Coronary artery (tissue), 2 donors: ENCODE data around the gene DCN.
A peak's percentile ranks its signal among the peaks of the same experiment; 100 is the strongest.

ENCODE experiments used
- DNase-seq: peaks from one replicate; pipeline ENCODE4 v3.0.0-alpha.2; 2017; ENCODE audit warnings: low spot score
- H3K27ac ChIP-seq, 2 donors: fragments of 200-600 bp; sonication (generic); one replicate each; pipeline ENCODE4 v1.5.1; 2016 to 2019
- H3K4me3 ChIP-seq: fragments of 200-600 bp; sonication (generic); 2 replicates; pipeline ENCODE4 v1.5.1; 2016; ENCODE audit warnings: mild to moderate bottlenecking, moderate library complexity
- CTCF ChIP-seq: fragments of 200-600 bp; sonication (generic); IDR thresholded peaks from one replicate; pipeline ENCODE4 v1.5.1; 2019; ENCODE audit warnings: antibody characterized with exemption

The DCN gene

DNA sequence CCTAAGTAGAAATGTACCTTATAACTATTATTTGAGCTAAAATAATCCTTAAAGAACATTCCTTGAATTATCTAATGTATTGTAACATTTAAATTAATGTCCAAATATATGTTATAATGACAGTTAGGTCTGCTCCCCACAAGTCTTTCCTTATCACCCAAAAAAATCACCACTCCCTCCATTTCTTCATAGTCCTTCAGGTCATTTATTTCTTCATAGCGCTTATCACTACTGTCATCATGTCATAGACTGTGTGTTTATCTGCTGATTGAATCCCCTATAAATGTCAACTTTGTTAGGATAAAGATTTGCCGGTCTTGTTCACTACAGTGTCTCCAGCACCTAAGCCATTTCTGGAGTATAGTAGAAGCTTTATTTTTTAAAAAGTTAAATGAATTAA, 83.3 kb downstream of the DCN start:
- no peak for DNase-seq
- no peak for TF ChIP-seq CTCF
- H3K27ac ChIP-seq, result peak overlapping the region; percentile 3 to 67
- H3K4me3 ChIP-seq, result no peak overlapping the region

DNA sequence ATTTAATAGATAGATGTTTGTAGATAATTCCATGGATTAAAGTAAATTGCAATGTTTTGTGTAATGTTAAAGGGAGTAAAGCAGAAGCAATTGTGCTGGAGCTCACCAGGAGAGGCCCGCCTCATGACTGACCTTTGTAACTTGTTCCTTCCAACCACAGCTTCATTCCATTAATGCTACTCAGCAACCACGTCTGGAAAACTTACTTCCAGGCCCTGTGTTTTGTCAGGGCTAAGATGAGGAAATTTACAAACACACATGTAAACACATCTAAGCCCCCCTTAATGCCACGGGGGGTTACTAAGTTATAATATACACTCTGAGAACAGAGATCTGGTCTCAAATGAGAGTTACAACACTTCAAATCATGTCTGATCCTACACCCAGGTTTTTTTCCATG, 83.7 kb downstream of the DCN start:
- H3K27ac ChIP-seq, result peak overlapping the region; percentile 3 to 67
- no peak for DNase-seq
- no peak overlapping the region for H3K4me3 ChIP-seq
- TF ChIP-seq CTCF, result no peak

DNA sequence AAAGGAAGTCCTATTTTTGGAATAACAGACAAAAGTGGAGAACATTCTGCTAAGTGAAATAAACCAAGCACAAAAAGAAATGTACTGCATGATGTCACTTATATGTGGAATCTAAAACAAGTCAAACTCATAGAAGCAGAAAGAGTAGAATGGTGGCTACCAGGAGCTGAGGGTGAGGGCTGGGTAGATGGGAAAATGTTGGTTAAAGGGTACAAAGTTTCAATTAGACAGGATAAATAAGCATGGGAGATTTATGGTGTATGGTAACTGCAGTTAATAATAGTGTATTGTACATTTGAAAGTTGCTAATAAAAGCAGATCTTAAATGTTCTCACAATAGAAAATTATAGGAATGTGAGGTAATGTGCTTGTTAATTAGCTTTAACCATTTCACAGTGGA, 84.2 kb downstream of the DCN start:
- no peak for TF ChIP-seq CTCF
- no peak for DNase-seq
- Histone ChIP-seq H3K27ac (peak overlapping the region in 1 of 2 donors; percentile 47), H3K4me3 (no peak overlapping the region)

GRCh38 chr12:91094957-91095356, 87.7 kb downstream of the DCN start:
- DNase-seq, result no peak
- TF ChIP-seq CTCF, result no peak
- Histone ChIP-seq H3K27ac (no peak overlapping the region), H3K4me3 (no peak overlapping the region)

GRCh38 chr12:91094032-91094662, 88.5 kb downstream of the DCN start:
- TF ChIP-seq CTCF, result no peak
- no peak for DNase-seq
- H3K4me3 ChIP-seq, result peak overlapping the region; percentile 11
- no peak overlapping the region for H3K27ac ChIP-seq

- DNase-seq, result no peak
These were observed 89.3 kb downstream of the DCN start for GRCh38 chr12:91093341-91093740.

More at GRCh38 chr12:91093341-91093740, 89.3 kb downstream of the DCN start:
- TF ChIP-seq CTCF, result no peak
- peak overlapping the region; percentile 11 for H3K4me3 ChIP-seq
- no peak overlapping the region for H3K27ac ChIP-seq
